HCT116 (cell line): ENCODE measurements around the gene RIF1. TPM values are rescaled to one million over a fixed set of nuclear protein-coding genes. Genes with fewer than 3 reads are reported as not detected.
"Not testable (repeated sequence)": the region's sequence is repeated elsewhere in the genome, so short reads cannot be mapped to it uniquely, and the experiment has no call there.

ENCODE experiments used
- ATAC-seq: fragments of 200-7000 bp; cut with Tn5 transposase; 2 replicates; pipeline ENCODE4 v1.9.1; 2020; ENCODE audit warnings: mild to moderate bottlenecking, moderate library complexity
- BruUV-seq: library from RNA; stranded (reverse); fragments of 400-500 nt; replicated peaks from 2 replicates; lab custom pipeline; 2021; lab: Mats Ljungman, UMichigan
- CTCF ChIA-PET: fragments of 300-600 bp; sonication (Branson Sonifier 250); formaldehyde crosslinking; loops from one replicate; lab custom pipeline; 2021; ENCODE audit warnings: antibody characterized with exemption; lab: Charles Lee
- POLR2A ChIA-PET: fragments of 300-600, 350-600 bp; sonication (Branson Sonifier 250); formaldehyde crosslinking; loops from one replicate; lab custom pipeline; 2021; ENCODE audit warnings: antibody characterized with exemption; lab: Charles Lee
- RAD21 ChIA-PET, 2 experiments: fragments of 300-600 bp; sonication (Branson Sonifier 250); formaldehyde crosslinking; loops; one replicate each; lab custom pipeline; 2023; ENCODE audit warnings: low total read pairs in 2 of 2; ENCODE audit not compliant: uncharacterized antibody in 2 of 2, unreplicated experiment in 2 of 2, low non-redundant PET in 1 of 2; lab: Charles Lee
- DNase-seq: peaks from one replicate; pipeline ENCODE4 v3.0.0-alpha.2; 2010; ENCODE audit warnings: low read depth, low spot score
- H2AFZ ChIP-seq: fragments of 200-600 bp; shearing (Covaris generic), sonication (generic); 2 replicates; pipeline ENCODE4 v1.6.1; 2017; ENCODE audit warnings: low read depth, mixed run types, mixed read lengths, antibody characterized with exemption, low read length; ENCODE audit not compliant: poor library complexity, severe bottlenecking
- H3K27ac ChIP-seq: 2 replicates; pipeline ENCODE4 v1.5.1; 2012; ENCODE audit warnings: low read depth, low read length
- H3K27me3 ChIP-seq: fragments of 200-600 bp; sonication (generic); 2 replicates; pipeline ENCODE4 v1.6.1; 2016; ENCODE audit warnings: mixed run types, low read length, mixed read lengths; ENCODE audit not compliant: insufficient read depth
- H3K36me3 ChIP-seq, 2 experiments: fragments of 200-500 bp in 1 of 2; fragments of 200-600 bp in 1 of 2; sonication (Bioruptor generic) in 1 of 2; sonication (generic) in 1 of 2; 2 replicates each; pipeline versions ENCODE4 v1.5.1 to v1.6.1; 2014 to 2016; ENCODE audit warnings: low read length in 2 of 2, inconsistent platforms in 1 of 2, mixed read lengths in 1 of 2, mixed run types in 1 of 2; ENCODE audit not compliant: insufficient read depth in 2 of 2, control insufficient read depth in 1 of 2
- H3K4me1 ChIP-seq, 2 experiments: fragments of 200-600 bp in 1 of 2; sonication (generic) in 1 of 2; 2 replicates each; pipeline versions ENCODE4 v1.5.1 to v1.6.1; 2012 to 2017; ENCODE audit warnings: low read length in 2 of 2, inconsistent platforms in 1 of 2, mild to moderate bottlenecking in 1 of 2, mixed read lengths in 1 of 2, mixed run types in 1 of 2, moderate library complexity in 1 of 2; ENCODE audit not compliant: insufficient read depth in 2 of 2, control insufficient read depth in 1 of 2
- H3K4me2 ChIP-seq: fragments of 200-600 bp; sonication (generic); 2 replicates; pipeline ENCODE4 v1.6.1; 2017; ENCODE audit warnings: mixed run types, low read length, mixed read lengths
- H3K4me3 ChIP-seq, 2 experiments: fragments of 200-600 bp in 1 of 2; sonication (generic) in 1 of 2; replicated peaks in 1 of 2; 2 replicates each; pipeline ENCODE4 v1.5.1; 2011 to 2016; ENCODE audit warnings: low read length in 2 of 2, control low read depth in 1 of 2, low read depth in 1 of 2, mild to moderate bottlenecking in 1 of 2, mixed read lengths in 1 of 2, mixed run types in 1 of 2
- H3K79me2 ChIP-seq: fragments of 200-600 bp; sonication (generic); 2 replicates; pipeline ENCODE4 v1.6.1; 2017; ENCODE audit warnings: mild to moderate bottlenecking, mixed run types, low read length, moderate library complexity, mixed read lengths; ENCODE audit not compliant: insufficient read depth
- H3K9ac ChIP-seq: fragments of 200-600 bp; sonication (generic); 2 replicates; pipeline ENCODE4 v1.6.1; 2016; ENCODE audit warnings: low read length, mixed read lengths
- H3K9me2 ChIP-seq: fragments of 200-600 bp; sonication (generic), shearing (Covaris generic); 2 replicates; pipeline ENCODE4 v1.6.1; 2017; ENCODE audit warnings: mixed run types, mild to moderate bottlenecking, moderate library complexity; ENCODE audit not compliant: insufficient read depth
- H3K9me3 ChIP-seq, 2 experiments: fragments of 200-500 bp in 1 of 2; fragments of 200-600 bp in 1 of 2; sonication (Bioruptor generic) in 1 of 2; sonication (generic) in 1 of 2; 2 replicates each; pipeline ENCODE4 v1.6.1; 2014 to 2017; ENCODE audit warnings: low read length in 2 of 2, mixed read lengths in 2 of 2, inconsistent platforms in 1 of 2, low read depth in 1 of 2, mild to moderate bottlenecking in 1 of 2, mixed run types in 1 of 2, moderate library complexity in 1 of 2; ENCODE audit not compliant: control insufficient read depth in 1 of 2, insufficient read depth in 1 of 2
- H4K20me1 ChIP-seq: fragments of 200-600 bp; sonication (generic), shearing (Covaris generic); 2 replicates; pipeline ENCODE4 v1.6.1; 2017; ENCODE audit warnings: mixed run types, mild to moderate bottlenecking, moderate library complexity; ENCODE audit not compliant: insufficient read depth
- ATF3 ChIP-seq: IDR thresholded peaks from 2 replicates; pipeline ENCODE4 v1.6.1; 2012
- CBX3 ChIP-seq: IDR thresholded peaks from 2 replicates; pipeline ENCODE4 v1.6.1; 2012; ENCODE audit warnings: low read depth
- CEBPB ChIP-seq: IDR thresholded peaks from 2 replicates; pipeline ENCODE4 v1.6.1; 2012; ENCODE audit warnings: low read depth
- EZH2 ChIP-seq: fragments of 200-600 bp; sonication (generic); IDR thresholded peaks from 2 replicates; pipeline ENCODE4 v1.6.1; 2017; ENCODE audit warnings: antibody characterized with exemption, mixed run types
- POLR2AphosphoS5 ChIP-seq: IDR thresholded peaks from 2 replicates; pipeline ENCODE4 v1.6.1; 2011; ENCODE audit warnings: mild to moderate bottlenecking, low read depth, low read length, moderate library complexity
- SIN3A ChIP-seq: IDR thresholded peaks from 2 replicates; pipeline ENCODE4 v1.6.1; 2012; ENCODE audit warnings: low read depth
- SP1 ChIP-seq: IDR thresholded peaks from 2 replicates; pipeline ENCODE4 v1.6.1; 2012; ENCODE audit warnings: low read depth
- ZBTB33 ChIP-seq: IDR thresholded peaks from 2 replicates; pipeline ENCODE4 v1.6.1; 2011; ENCODE audit warnings: mild to moderate bottlenecking, low read length, moderate library complexity; ENCODE audit not compliant: insufficient replicate concordance; ENCODE audit errors: extremely low read depth
- intact Hi-C: fragments of 100-400 bp; cut with micrococcal nuclease; formaldehyde crosslinking; loops from 2 replicates; pipeline ENCODE4 v1.10.0; 2022
- total RNA-seq: library from RNA; stranded (reverse); gene quantifications from one replicate; pipeline ENCODE4 v1.2.1, GENCODE V29; 2021; ENCODE audit not compliant: unreplicated experiment

RIF1 gene
- total RNA-seq, 1 experiment from 2014 or later: 48.0 TPM

- ATAC-seq, H3K9me2 ChIP-seq, H3K4me1 ChIP-seq, H3K9me3 ChIP-seq, intact Hi-C loops, H3K4me2 ChIP-seq, CTCF ChIA-PET, H3K4me3 ChIP-seq, BruUV-seq, H4K20me1 ChIP-seq, DNase-seq, H3K27me3 ChIP-seq, H3K9ac ChIP-seq, H3K27ac ChIP-seq, RAD21 ChIA-PET, H2AFZ ChIP-seq: not testable (repeated sequence)
- POLR2A ChIA-PET: interaction anchor here (1.2 kb wide), 1 partner anchor 12 kb away, joined by 3 read pairs; the partner anchor contains the start of gene RIF1
- Histone ChIP-seq H3K79me2 (peaks cover 100% of the 10 kb centered on the region), H3K36me3 (peaks cover 40 to 62% of the 10 kb centered on the region in 2 experiments)
Observed at GRCh38 chr2:151421681-151422080, 12.0 kb downstream of the RIF1 start.

- DNase-seq (no peak), ATAC-seq (no peak)
- BruUV-seq: TSS peak; percentile 2
- Histone ChIP-seq H3K79me2 (peaks cover 99% of the 10 kb centered on the region), H3K4me3 (no peak overlapping the region), H3K9me3 (no peaks in the 10 kb centered on the region), H3K36me3 (peaks cover 28 to 50% of the 10 kb centered on the region in 2 experiments; a peak in 3 of 4 replicates), H3K4me1 (no peaks in the 10 kb centered on the region), H3K9me2 (no peaks in the 10 kb centered on the region), H3K9ac (no peak overlapping the region), H3K27me3 (no peaks in the 10 kb centered on the region), H3K4me2 (no peak overlapping the region), H3K27ac (no peak overlapping the region), H2AFZ (no peak overlapping the region), H4K20me1 (no peaks in the 10 kb centered on the region)
- ChIA-PET CTCF (interaction anchor here (0.6 kb wide), 1 partner anchor 154 kb away, joined by 3 read pairs; no protein-coding TSS in a partner anchor), POLR2A (no interaction called here), RAD21 (no interaction called here)
- intact Hi-C loops: no loop called here
- TF ChIP-seq CBX3 (no peak), CEBPB (no peak), SP1 (no peak), SIN3A (no peak), POLR2AphosphoS5 (no peak), ATF3 (no peak), EZH2 (no peak), ZBTB33 (no peak)
Observed at GRCh38 chr2:151422917-151423439, 13.3 kb downstream of the RIF1 start.
